ENCODE results near the gene SH2D2A.

GRCh38 chr1:156796340-156797097 is 20.1 kb downstream of the SH2D2A start:
- TF ChIP-seq CTCF (IDR thresholded peaks at IDR 0.05; ENCODE audit: extremely low read depth in 1 of 2, insufficient read depth in 1 of 2, low read depth in 1 of 2, low read length in 2 of 2) (no peak), GATA2 (IDR thresholded peaks at IDR 0.05; ENCODE audit: insufficient read depth, insufficient read length, low read depth, low read length) (no peak), POLR2A (IDR thresholded peaks at IDR 0.05; ENCODE audit: low read depth, low read length) (no peak), EZH2 (IDR thresholded peaks at IDR 0.05; ENCODE audit: borderline replicate concordance, low read depth, low read length, severe bottlenecking) (no peak), FOS (IDR thresholded peaks at IDR 0.05; ENCODE audit: borderline replicate concordance, insufficient read depth, low read length) (no peak), POLR2AphosphoS5 (IDR thresholded peaks at IDR 0.05; ENCODE audit: insufficient read depth, low read depth, low read length) (no peak)

All from endothelial cell of umbilical vein (primary cell).